Brain microvascular endothelial cell (primary cell): ENCODE results near the gene GPR108.

Experiments used
- DNase-seq: peaks from one replicate; pipeline ENCODE4 v3.0.0-alpha.2; 2020
- H3K27ac ChIP-seq: fragments of 250-450 bp; sonication (Bioruptor Pico); 2 replicates; pipeline ENCODE4 v1.5.1; 2020; ENCODE audit warnings: mild to moderate bottlenecking, moderate library complexity
- H3K27me3 ChIP-seq: fragments of 250-450 bp; sonication (Bioruptor Pico); replicated peaks from 2 replicates; pipeline ENCODE4 v1.5.1; 2020; ENCODE audit warnings: mild to moderate bottlenecking
- H3K36me3 ChIP-seq: fragments of 250-450 bp; sonication (Bioruptor Pico); replicated peaks from 2 replicates; pipeline ENCODE4 v1.5.1; 2020; ENCODE audit warnings: mild to moderate bottlenecking
- H3K4me3 ChIP-seq: 2 replicates; pipeline ENCODE4 v1.5.1; 2011; ENCODE audit warnings: low read depth, mild to moderate bottlenecking, control low read depth, low read length, moderate library complexity
- in situ Hi-C: cut with HindIII; loops from 2 replicates; pipeline ENCODE4 v1.10.0; 2017; ENCODE audit warnings: low sequenced_read_pairs, low pct_ligation_motif_present
- TF ChIP-seq, protein P1 (sequence below): IDR thresholded peaks from 2 replicates; pipeline ENCODE4 v1.5.1; 2011; ENCODE audit warnings: low read depth, mild to moderate bottlenecking, moderate library complexity, low read length, control low read depth, inconsistent platforms; ENCODE audit errors: missing control alignments

GPR108 gene

GRCh38 chr19:6721138-6721474, 16.3 kb downstream of the GPR108 start:
- in situ Hi-C loops: no loop called here
- DNase-seq: no peak
- Histone ChIP-seq H3K36me3 (no peaks in the 10 kb centered on the region), H3K4me3 (no peak overlapping the region), H3K27ac (no peak overlapping the region), H3K27me3 (no peaks in the 10 kb centered on the region)
- TF ChIP-seq, protein P1, sequence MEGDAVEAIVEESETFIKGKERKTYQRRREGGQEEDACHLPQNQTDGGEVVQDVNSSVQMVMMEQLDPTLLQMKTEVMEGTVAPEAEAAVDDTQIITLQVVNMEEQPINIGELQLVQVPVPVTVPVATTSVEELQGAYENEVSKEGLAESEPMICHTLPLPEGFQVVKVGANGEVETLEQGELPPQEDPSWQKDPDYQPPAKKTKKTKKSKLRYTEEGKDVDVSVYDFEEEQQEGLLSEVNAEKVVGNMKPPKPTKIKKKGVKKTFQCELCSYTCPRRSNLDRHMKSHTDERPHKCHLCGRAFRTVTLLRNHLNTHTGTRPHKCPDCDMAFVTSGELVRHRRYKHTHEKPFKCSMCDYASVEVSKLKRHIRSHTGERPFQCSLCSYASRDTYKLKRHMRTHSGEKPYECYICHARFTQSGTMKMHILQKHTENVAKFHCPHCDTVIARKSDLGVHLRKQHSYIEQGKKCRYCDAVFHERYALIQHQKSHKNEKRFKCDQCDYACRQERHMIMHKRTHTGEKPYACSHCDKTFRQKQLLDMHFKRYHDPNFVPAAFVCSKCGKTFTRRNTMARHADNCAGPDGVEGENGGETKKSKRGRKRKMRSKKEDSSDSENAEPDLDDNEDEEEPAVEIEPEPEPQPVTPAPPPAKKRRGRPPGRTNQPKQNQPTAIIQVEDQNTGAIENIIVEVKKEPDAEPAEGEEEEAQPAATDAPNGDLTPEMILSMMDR: no peak

- no peak within 1 kb of the TSS for H3K27ac ChIP-seq
- no peaks in the 10 kb centered on the region for H3K27me3 ChIP-seq
- no peak for DNase-seq
- no peaks in the 10 kb centered on the region for H3K36me3 ChIP-seq
- no peak within 1 kb of the TSS for H3K4me3 ChIP-seq
- in situ Hi-C loops: no loop called here
- TF ChIP-seq, protein P1: no peak
Measured at GRCh38 chr19:6720369-6721137, 16.8 kb downstream of the GPR108 start, which contains the start of gene C3. Gene C3, minus strand, starts transcription at chr19:6720650. Its CDS starts 61 bp downstream, at chr19:6720589.

- in situ Hi-C loops: no loop called here
Measured at GRCh38 chr19:6719992-6720368, 17.4 kb downstream of the GPR108 start.

GRCh38 chr19:6719540-6719861, 17.9 kb downstream of the GPR108 start:
- no peak for DNase-seq
- no peaks in the 10 kb centered on the region for H3K36me3 ChIP-seq
- no peak overlapping the region for H3K4me3 ChIP-seq
- in situ Hi-C loops: no loop called here
- no peak overlapping the region for H3K27ac ChIP-seq
- TF ChIP-seq, protein P1: no peak
- no peaks in the 10 kb centered on the region for H3K27me3 ChIP-seq

More at GRCh38 chr19:6719992-6720368, 17.4 kb downstream of the GPR108 start:
- H3K36me3 ChIP-seq: no peaks in the 10 kb centered on the region
- DNase-seq: no peak
- no peak overlapping the region for H3K4me3 ChIP-seq
- TF ChIP-seq, protein P1: no peak
- no peak overlapping the region for H3K27ac ChIP-seq
- H3K27me3 ChIP-seq: no peaks in the 10 kb centered on the region

DNA sequence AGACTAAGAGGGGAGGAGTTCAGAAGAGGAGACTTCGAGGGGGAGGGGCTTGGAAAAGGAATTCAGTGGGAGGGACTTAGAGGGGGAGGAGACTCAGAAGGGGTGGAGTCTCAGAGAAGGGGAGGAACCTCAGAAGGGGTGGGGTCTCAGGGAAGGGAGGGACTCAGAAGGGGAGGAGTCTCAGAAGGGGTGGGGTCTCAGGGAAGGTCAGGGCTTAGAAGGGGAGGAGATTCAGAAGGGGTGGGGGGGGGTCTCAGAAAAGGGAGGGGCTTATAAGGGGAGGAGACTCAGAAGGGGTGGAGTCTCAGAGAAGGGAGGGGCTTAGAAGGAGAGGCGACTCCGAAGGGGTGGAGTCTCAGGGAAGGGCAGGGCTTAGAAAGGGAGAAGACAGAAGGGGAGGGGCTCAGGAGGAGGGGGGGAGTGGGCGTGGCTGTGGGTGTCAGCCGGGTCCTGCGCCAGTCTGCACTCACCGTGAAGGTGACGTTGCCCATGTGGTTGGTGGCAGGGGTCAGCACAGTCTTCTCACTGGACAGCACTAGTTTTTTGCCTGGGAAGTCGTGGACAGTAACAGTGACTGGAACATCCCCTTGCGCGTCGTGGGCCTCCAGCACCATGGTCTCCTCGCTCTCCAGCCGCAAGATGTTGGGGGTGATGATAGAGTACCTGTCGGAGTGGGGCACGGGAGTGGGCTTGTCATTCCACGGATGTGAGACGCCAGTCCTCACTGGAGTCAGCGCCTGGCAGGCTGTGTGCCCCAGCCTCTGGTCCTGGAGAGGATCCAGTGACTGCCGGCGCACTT, 18.4 kb downstream of the GPR108 start:
- Histone ChIP-seq H3K27me3 (no peaks in the 10 kb centered on the region), H3K27ac (no peak overlapping the region), H3K36me3 (no peaks in the 10 kb centered on the region), H3K4me3 (no peak overlapping the region)
- TF ChIP-seq, protein P1: no peak
- DNase-seq: no peak
- in situ Hi-C loops: no loop called here
